GM12801 (cell line): ENCODE results near the gene MRPL36.

ENCODE experiments used
- CTCF ChIP-seq: IDR thresholded peaks from one replicate; pipeline ENCODE4 v1.5.1; 2011; ENCODE audit warnings: control low read depth; ENCODE audit not compliant: insufficient read length; ENCODE audit errors: extremely low read depth

MRPL36 gene

DNA sequence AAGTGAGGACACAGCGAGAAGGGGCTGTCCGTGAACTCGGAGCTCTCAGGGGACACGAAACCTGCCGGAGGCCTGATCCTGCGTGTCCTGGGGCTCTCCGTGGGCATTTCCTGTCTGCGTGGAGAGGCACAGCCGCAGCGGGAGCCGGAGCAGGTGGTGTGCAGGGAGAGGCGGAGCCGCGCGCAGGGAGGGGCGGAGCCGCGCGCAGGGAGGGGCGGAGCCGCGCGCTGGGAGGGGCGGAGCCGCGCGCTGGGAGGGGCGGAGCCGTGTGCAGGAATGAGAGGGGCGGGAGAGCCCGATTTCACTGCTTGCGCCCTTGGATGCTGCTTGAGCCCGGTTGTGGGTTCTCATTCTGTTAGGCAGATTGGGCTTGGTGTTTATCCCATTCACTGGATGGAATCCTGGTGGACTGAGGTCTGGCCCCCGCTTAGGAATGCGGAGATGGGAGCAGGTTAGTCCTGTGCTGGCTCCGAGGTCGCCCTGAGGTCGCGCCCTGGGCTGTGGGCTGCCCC, 28.3 kb upstream of the MRPL36 start:
- TF ChIP-seq CTCF, result no peak

- TF ChIP-seq CTCF, result no peak
These were observed 27.6 kb upstream of the MRPL36 start for GRCh38 chr5:1827025-1827885.

- TF ChIP-seq CTCF, result no peak
These were observed 26.8 kb upstream of the MRPL36 start for GRCh38 chr5:1826235-1826980.

DNA sequence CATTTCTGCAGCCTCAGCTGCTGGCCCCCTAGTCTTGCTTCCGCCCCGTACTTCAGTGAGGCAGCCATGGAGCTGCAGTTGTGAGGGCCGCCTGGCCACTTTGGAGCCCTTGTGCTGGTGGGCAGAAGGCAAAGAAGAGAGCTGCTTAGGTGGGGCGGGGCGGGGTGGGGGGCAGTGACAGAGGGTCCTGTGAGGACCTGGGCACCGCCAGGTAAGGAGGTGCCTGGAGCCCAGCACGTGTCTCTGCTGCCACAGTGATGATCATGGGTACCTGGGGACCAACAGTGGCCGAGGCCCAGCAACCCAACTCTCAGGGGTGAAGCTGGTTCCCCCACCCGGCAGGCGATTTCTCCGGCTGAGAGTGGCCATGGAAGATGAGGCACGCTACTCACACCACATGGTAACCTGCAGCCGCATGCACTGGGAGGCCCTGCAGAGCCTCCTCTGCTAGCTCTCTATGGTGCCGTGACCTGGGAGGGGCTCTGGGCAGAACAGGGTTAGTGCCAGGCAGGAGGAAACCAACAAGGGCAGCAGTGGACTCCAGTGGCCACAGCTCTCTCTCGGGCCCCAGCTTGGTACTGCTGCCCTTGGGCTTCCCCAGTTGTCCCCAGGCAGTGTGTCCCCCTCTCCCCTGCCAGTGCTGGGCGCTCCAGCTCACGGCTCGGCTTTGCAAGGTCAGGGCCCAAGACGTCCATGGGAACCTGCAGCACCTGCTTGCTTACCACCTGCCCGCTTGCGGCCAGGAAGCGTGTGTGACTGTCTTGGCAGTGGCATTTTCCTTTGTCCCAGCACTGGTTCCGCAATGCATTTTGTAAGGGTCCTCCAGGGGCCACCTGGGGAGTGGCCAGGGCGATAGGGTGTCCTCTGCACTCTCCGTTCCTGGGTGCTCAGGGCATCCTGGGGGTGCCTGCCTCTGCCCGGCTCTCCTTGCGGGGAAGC, 25.5 kb upstream of the MRPL36 start:
- TF ChIP-seq CTCF, result no peak

- no peak for TF ChIP-seq CTCF
These were observed 24.6 kb upstream of the MRPL36 start for GRCh38 chr5:1824109-1824821.

DNA sequence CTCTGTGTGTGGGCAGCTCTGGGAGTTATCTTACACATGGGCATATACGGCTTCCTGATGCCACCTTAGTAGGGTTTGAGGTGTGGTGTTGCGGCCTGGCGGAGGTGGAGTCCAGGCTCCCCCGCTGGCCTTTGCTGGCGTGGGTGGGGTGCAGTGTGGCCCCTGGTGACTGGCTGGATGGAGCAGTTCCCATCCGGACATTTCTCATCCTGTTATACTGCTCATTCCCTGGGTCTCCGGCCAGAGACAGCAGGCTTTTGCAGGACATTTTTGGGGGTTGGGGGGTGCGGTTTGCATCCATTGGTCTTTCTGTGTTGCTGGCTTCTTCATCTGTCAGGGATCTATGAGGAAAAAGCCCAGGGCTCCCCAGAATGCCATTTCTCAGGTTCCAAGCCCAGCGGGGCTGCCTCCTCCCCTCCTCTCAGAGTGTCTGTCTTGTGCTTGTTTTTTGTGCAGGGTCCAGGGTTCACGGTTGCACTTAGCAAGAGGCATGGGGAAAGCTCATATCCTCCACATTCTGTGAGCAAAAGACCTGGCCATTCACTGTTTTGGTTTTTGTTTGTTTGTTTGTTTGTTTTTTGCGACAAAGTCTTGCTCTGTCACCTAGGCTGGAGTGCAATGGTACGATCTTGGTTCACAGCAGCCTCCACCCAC, 23.9 kb upstream of the MRPL36 start:
- TF ChIP-seq CTCF, result no peak
